Esophagus muscularis mucosa (tissue), 4 donors: ENCODE data around the gene CSNK1D.

Source experiments
- EP300 ChIP-seq: sonication (generic); formaldehyde crosslinking; IDR thresholded peaks from one replicate; pipeline ENCODE4 v1.6.1; 2017; ENCODE audit warnings: antibody characterized with exemption
- POLR2AphosphoS5 ChIP-seq, 2 donors: sonication (generic); formaldehyde crosslinking; IDR thresholded peaks; one replicate each; pipeline ENCODE4 v1.6.1; 2017; ENCODE audit warnings: antibody characterized with exemption in 2 of 2
- TF ChIP-seq, protein P1 (sequence below), 3 experiments: fragments of 200-600 bp in 2 of 3; fragments of 450-650 bp in 1 of 3; sonication (generic) in 2 of 3; IDR thresholded peaks; one replicate each; pipeline ENCODE4 v1.5.1; 2017 to 2019; ENCODE audit warnings: antibody characterized with exemption in 3 of 3, mild to moderate bottlenecking in 2 of 3, moderate library complexity in 1 of 3

DNA sequence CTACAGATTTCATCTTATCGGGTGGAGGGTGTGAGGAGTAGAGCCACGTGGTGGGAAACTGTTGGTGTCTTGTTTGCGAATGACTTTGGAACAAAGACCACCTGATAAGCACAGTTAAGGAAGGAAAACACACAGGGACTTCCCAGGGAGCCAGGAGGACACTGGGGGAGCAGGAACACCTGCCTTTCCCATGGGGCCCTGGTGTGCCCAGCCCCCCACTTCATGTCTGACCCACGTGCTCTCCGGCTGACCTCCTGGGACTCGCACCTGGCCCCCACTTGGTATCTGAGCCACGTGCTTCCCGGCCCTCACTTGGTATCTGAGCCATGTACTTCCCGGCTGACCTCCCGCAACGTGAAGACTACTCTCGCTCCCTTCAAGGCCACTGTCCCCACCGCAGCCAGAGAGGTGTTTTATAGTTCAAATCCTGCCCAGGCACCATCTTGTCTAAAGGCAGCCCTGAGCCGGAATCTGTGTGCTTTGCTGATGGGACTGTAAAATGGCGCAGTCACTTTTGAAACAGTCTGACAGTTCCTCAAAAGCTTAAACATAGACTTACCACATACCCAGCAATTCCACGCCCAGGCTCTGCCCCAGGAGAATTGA is 5.4 kb upstream of the CSNK1D start:
- TF ChIP-seq, protein P1, sequence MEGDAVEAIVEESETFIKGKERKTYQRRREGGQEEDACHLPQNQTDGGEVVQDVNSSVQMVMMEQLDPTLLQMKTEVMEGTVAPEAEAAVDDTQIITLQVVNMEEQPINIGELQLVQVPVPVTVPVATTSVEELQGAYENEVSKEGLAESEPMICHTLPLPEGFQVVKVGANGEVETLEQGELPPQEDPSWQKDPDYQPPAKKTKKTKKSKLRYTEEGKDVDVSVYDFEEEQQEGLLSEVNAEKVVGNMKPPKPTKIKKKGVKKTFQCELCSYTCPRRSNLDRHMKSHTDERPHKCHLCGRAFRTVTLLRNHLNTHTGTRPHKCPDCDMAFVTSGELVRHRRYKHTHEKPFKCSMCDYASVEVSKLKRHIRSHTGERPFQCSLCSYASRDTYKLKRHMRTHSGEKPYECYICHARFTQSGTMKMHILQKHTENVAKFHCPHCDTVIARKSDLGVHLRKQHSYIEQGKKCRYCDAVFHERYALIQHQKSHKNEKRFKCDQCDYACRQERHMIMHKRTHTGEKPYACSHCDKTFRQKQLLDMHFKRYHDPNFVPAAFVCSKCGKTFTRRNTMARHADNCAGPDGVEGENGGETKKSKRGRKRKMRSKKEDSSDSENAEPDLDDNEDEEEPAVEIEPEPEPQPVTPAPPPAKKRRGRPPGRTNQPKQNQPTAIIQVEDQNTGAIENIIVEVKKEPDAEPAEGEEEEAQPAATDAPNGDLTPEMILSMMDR (IDR thresholded peaks at IDR 0.05) = no peak
- TF ChIP-seq EP300 (no peak), POLR2AphosphoS5 (IDR thresholded peaks at IDR 0.05) (no peak)
